Measurements from ENCODE around the gene JAG2. TPM values are rescaled to one million over a fixed set of nuclear protein-coding genes. Genes with fewer than 3 reads are reported as not detected.

JAG2 gene
- total and polyA plus RNA-seq, 3 experiments from 2014 or later: 0.15 to 1.2 (median 0.37) TPM

GRCh38 chr14:105211758-105212089, 43.1 kb upstream of the JAG2 start:
- H3K9me3 ChIP-seq (ENCODE audit: low read length): no peaks in the 10 kb centered on the region
- H3K4me3 Mint-ChIP-seq: no peak overlapping the region
- H3K36me3 ChIP-seq (ENCODE audit: insufficient read depth, low read length): no peaks in the 10 kb centered on the region
- peaks cover 0 to 38% (median 4%) of the 10 kb centered on the region in 3 donors for H3K36me3 Mint-ChIP-seq
- H3K27me3 ChIP-seq (ENCODE audit: insufficient read depth, low read length, poor library complexity, severe bottlenecking): no peaks in the 10 kb centered on the region
- H3K27ac ChIP-seq (ENCODE audit: low read depth, low read length): no peak overlapping the region
- no peaks in the 10 kb centered on the region for H3K9me3 Mint-ChIP-seq
- CTCF ChIA-PET: interaction anchor here (1.1 to 1.4 kb wide), 2 partner anchors 9 to 16 kb away, joined by 3 to 4 read pairs; no protein-coding TSS in a partner anchor
- POLR2A ChIA-PET: no interaction called here
- no peak overlapping the region for H3K4me3 ChIP-seq (ENCODE audit: low read length)
- H3K27ac Mint-ChIP-seq: no peak overlapping the region
- no peaks in the 10 kb centered on the region for H3K27me3 Mint-ChIP-seq
- no peak for DNase-seq
- H3K4me1 ChIP-seq (ENCODE audit: insufficient read depth, low read length): no peaks in the 10 kb centered on the region
- H3K4me1 Mint-ChIP-seq: peaks cover 0 to 3% (median 0%) of the 10 kb centered on the region in 3 donors

DNA sequence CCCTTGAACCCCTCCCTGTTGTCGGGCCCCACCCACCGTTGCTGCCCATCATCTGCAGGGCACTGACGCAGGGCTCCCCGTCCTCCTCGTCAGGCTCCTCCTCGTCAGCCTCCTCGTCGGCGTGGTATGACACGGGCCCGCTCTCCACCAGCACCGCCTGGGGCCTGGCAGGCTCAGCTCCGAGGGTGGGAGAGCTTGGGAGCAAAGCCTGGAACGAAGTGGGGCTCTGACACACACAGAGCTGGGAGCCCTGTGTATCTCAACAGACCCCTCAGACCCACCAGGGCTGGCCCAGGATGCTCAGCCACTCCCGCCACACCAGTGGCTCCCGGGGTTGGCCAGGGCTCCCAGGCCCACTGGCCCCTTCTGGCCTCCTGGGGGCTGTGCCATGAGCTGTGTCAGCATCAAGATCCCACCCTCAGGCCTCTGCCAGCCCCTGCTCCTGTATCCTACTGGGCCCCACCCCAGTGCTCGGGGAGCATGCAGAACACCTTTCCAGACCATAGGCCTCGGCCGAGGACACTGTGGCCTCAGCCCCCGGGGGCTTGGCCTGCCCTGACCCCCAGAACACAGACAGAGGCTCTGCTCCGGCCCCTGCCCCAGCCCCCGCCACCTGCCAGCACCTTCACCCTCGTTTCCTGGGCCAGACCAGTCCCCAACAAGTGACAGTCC, 42.6 kb upstream of the JAG2 start:
- Histone ChIP-seq H3K27me3 (ENCODE audit: insufficient read depth, low read length, poor library complexity, severe bottlenecking) (no peaks in the 10 kb centered on the region), H3K4me3 (ENCODE audit: low read length) (no peak overlapping the region), H3K36me3 (ENCODE audit: insufficient read depth, low read length) (no peaks in the 10 kb centered on the region), H3K4me1 (ENCODE audit: insufficient read depth, low read length) (no peaks in the 10 kb centered on the region), H3K27ac (ENCODE audit: low read depth, low read length) (no peak overlapping the region), H3K9me3 (ENCODE audit: low read length) (no peaks in the 10 kb centered on the region)
- no peaks in the 10 kb centered on the region for H3K27me3 Mint-ChIP-seq
- H3K4me3 Mint-ChIP-seq: no peak overlapping the region
- H3K4me1 Mint-ChIP-seq: peaks cover 0 to 3% (median 0%) of the 10 kb centered on the region in 3 donors
- ChIA-PET CTCF (interaction anchor here (1.1 kb wide), 1 partner anchor 8 kb away, joined by 3 read pairs; no protein-coding TSS in a partner anchor), POLR2A (no interaction called here)
- H3K36me3 Mint-ChIP-seq: peaks cover 0 to 34% (median 4%) of the 10 kb centered on the region in 3 donors
- H3K9me3 Mint-ChIP-seq: no peaks in the 10 kb centered on the region
- no peak for DNase-seq
- no peak overlapping the region for H3K27ac Mint-ChIP-seq

DNA sequence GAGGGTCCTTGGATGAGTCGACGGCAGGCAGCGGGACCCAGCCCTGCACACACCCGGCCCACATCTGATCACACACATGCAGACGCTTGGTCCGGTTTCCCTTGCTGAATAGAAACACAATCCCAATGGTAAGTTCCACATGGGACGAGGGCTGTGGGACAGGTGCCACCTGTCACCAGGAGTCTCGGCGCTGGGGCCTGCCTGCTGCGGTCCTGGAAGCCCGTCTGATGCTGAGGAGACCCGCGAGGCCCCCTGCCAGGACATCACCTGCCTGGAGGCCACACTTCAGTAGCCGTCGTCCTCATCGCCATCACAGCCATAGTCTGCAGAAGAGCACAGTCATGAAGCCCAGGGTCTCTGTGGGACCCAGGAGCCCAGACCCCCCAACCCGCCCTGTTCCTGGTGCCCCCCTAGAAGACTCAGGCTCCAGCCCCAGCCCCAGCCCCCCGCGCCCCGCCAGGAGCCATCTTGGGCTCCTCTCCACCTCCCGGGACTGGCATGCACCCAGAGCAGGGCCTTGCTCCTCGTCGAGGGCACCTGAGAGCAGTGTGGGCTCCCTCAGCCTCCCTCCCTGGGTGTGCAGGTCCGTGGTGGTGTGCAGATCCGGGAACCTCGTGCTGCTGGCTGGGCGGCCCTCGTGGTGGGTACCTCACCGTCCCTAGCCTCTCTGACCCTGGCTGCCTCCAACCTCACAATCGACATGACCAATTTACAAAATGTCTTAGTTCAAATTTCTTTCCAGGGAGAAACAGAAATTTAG, 41.9 kb upstream of the JAG2 start:
- Histone ChIP-seq H3K9me3 (ENCODE audit: low read length) (no peaks in the 10 kb centered on the region), H3K36me3 (ENCODE audit: insufficient read depth, low read length) (no peaks in the 10 kb centered on the region), H3K4me1 (ENCODE audit: insufficient read depth, low read length) (no peaks in the 10 kb centered on the region), H3K27me3 (ENCODE audit: insufficient read depth, low read length, poor library complexity, severe bottlenecking) (no peaks in the 10 kb centered on the region), H3K4me3 (ENCODE audit: low read length) (no peak overlapping the region), H3K27ac (ENCODE audit: low read depth, low read length) (no peak overlapping the region)
- H3K36me3 Mint-ChIP-seq: peaks cover 0 to 28% (median 0%) of the 10 kb centered on the region in 3 donors
- no peak for DNase-seq
- ChIA-PET POLR2A (no interaction called here), CTCF (no interaction called here)
- H3K27me3 Mint-ChIP-seq: no peaks in the 10 kb centered on the region
- H3K27ac Mint-ChIP-seq: peak overlapping the region in 1 of 8 donors; percentile 29
- no peaks in the 10 kb centered on the region for H3K4me1 Mint-ChIP-seq
- no peaks in the 10 kb centered on the region for H3K9me3 Mint-ChIP-seq
- H3K4me3 Mint-ChIP-seq: no peak overlapping the region

DNA sequence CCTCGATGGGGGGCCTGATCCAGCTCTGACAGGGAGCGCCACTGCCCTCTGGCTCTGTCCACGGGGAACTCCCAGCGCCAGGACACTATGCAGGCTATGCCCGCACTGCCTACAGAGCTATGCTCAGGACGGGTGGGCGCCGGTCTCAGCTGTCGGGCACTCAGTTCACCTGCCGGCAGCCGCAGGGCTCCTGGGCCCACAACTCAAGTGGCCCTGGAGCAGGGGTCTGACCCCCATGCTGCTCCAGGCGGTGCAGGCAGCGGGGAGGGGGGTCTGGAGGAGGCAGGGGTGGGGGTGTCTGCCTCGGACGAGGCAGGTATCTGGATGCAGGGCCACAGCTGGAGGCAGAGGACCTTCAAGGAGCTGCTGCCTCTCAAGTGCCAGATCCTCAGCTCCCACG, 41.1 kb upstream of the JAG2 start:
- CTCF ChIA-PET: no interaction called here
- H3K4me3 ChIP-seq (ENCODE audit: low read length): no peak overlapping the region
- H3K27me3 ChIP-seq (ENCODE audit: insufficient read depth, low read length, poor library complexity, severe bottlenecking): no peaks in the 10 kb centered on the region
- H3K4me1 ChIP-seq (ENCODE audit: insufficient read depth, low read length): no peaks in the 10 kb centered on the region
- no peak overlapping the region for H3K4me3 Mint-ChIP-seq
- peaks cover 0 to 23% (median 0%) of the 10 kb centered on the region in 3 donors for H3K36me3 Mint-ChIP-seq
- no peak overlapping the region for H3K27ac ChIP-seq (ENCODE audit: low read depth, low read length)
- H3K27ac Mint-ChIP-seq: no peak overlapping the region
- H3K27me3 Mint-ChIP-seq: no peaks in the 10 kb centered on the region
- H3K36me3 ChIP-seq (ENCODE audit: insufficient read depth, low read length): no peaks in the 10 kb centered on the region
- peaks cover 0 to 4% (median 0%) of the 10 kb centered on the region in 3 donors for H3K4me1 Mint-ChIP-seq
- no peaks in the 10 kb centered on the region for H3K9me3 Mint-ChIP-seq
- POLR2A ChIA-PET: no interaction called here
- no peak for DNase-seq
- no peaks in the 10 kb centered on the region for H3K9me3 ChIP-seq (ENCODE audit: low read length)

DNA sequence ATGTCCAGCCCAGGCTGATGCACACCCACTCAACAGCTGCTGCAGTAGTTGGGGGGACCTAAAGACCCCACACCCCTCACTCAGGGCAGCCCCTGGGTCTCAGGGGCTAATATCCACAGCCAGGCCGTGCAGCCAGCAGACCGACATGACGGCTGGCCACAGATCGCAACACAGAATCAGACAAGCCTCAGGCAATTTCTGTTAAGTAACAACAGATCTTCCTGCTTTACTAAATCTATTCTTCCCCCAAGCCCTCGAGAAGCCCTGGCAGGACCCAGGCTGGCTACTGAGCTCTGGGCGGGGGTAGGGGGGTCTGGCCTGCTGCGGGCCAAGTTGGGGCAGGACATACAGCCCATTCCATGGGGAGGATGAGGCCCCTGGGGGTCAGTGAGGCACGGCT, 40.5 kb upstream of the JAG2 start:
- Histone ChIP-seq H3K9me3 (ENCODE audit: low read length) (no peaks in the 10 kb centered on the region), H3K36me3 (ENCODE audit: insufficient read depth, low read length) (no peaks in the 10 kb centered on the region), H3K4me1 (ENCODE audit: insufficient read depth, low read length) (no peaks in the 10 kb centered on the region), H3K27ac (ENCODE audit: low read depth, low read length) (no peak overlapping the region), H3K27me3 (ENCODE audit: insufficient read depth, low read length, poor library complexity, severe bottlenecking) (no peaks in the 10 kb centered on the region), H3K4me3 (ENCODE audit: low read length) (no peak overlapping the region)
- DNase-seq: no peak
- Mint-ChIP-seq H3K4me1 (peaks cover 0 to 8% (median 0%) of the 10 kb centered on the region in 3 donors), H3K4me3 (no peak overlapping the region), H3K27ac (peak overlapping the region in 1 of 8 donors; percentile 85), H3K27me3 (peaks cover 0 to 4% of the 10 kb centered on the region in 2 donors), H3K36me3 (peaks cover 0 to 23% (median 0%) of the 10 kb centered on the region in 3 donors), H3K9me3 (no peaks in the 10 kb centered on the region)
- ChIA-PET POLR2A (no interaction called here), CTCF (no interaction called here)

- CTCF ChIA-PET: interaction anchor here (2.0 kb wide), 1 partner anchor 143 kb away, joined by 7 read pairs; no protein-coding TSS in a partner anchor
- Histone ChIP-seq H3K27me3 (ENCODE audit: insufficient read depth, low read length, poor library complexity, severe bottlenecking) (no peaks in the 10 kb centered on the region), H3K9me3 (ENCODE audit: low read length) (no peaks in the 10 kb centered on the region), H3K36me3 (ENCODE audit: insufficient read depth, low read length) (no peaks in the 10 kb centered on the region), H3K27ac (ENCODE audit: low read depth, low read length) (no peak overlapping the region), H3K4me1 (ENCODE audit: insufficient read depth, low read length) (no peaks in the 10 kb centered on the region), H3K4me3 (ENCODE audit: low read length) (no peak overlapping the region)
- peaks cover 0 to 8% (median 0%) of the 10 kb centered on the region in 3 donors for H3K4me1 Mint-ChIP-seq
- H3K9me3 Mint-ChIP-seq: no peaks in the 10 kb centered on the region
- no peak for DNase-seq
- no peak overlapping the region for H3K4me3 Mint-ChIP-seq
- H3K36me3 Mint-ChIP-seq: peaks cover 0 to 23% (median 0%) of the 10 kb centered on the region in 3 donors
- POLR2A ChIA-PET: no interaction called here
- H3K27ac Mint-ChIP-seq: peak overlapping the region in 1 of 8 donors; percentile 74
- H3K27me3 Mint-ChIP-seq: peaks cover 0 to 4% of the 10 kb centered on the region in 2 donors
These were observed 40.1 kb upstream of the JAG2 start for GRCh38 chr14:105208738-105209075.

DNA sequence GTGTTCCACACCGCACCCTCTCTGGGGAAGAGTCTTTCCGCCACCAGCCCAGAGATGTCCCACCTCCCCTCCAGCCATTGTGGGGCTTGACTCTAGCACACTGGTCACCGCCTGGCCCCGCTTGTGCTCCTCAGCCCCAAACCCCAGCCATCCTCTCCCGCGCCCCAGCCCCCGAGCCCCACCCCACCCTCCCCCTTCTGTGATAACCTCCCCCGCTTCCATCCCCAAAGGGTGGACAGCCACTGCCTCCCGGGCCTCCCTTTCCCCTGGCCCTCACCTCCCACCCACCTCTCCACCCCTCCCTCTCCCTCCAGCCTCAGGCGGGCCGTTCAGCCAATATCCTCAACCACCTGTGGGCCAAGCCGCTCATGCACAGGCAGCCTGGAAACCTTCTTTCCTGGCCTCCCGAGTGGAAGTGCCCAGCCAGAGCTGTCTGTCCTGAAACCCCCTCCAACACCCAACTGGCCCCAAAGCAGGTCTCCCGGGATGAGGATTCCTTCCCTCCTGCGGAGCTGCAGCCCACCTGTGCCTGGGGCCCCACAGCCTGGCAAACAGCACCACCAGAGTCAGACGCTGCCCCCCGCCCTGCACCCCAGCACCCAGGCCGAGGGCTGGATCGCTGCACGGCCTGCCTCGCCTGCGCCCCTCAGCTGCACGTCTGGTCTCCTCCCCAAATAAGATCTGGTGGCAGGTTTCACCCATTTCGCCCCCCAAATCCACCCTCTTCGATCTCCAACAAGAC, 39.6 kb upstream of the JAG2 start:
- DNase-seq: no peak
- Mint-ChIP-seq H3K9me3 (no peaks in the 10 kb centered on the region), H3K4me1 (peaks cover 0 to 8% (median 0%) of the 10 kb centered on the region in 3 donors), H3K4me3 (no peak overlapping the region), H3K27me3 (peaks cover 0 to 4% of the 10 kb centered on the region in 2 donors), H3K36me3 (peaks cover 0 to 20% (median 0%) of the 10 kb centered on the region in 3 donors), H3K27ac (peak overlapping the region in 1 of 8 donors; percentile 74)
- no peaks in the 10 kb centered on the region for H3K27me3 ChIP-seq (ENCODE audit: insufficient read depth, low read length, poor library complexity, severe bottlenecking)
- no peaks in the 10 kb centered on the region for H3K36me3 ChIP-seq (ENCODE audit: insufficient read depth, low read length)
- H3K27ac ChIP-seq (ENCODE audit: low read depth, low read length): no peak overlapping the region
- ChIA-PET POLR2A (no interaction called here), CTCF (interaction anchor here (2.0 kb wide), 1 partner anchor 144 kb away, joined by 7 read pairs; no protein-coding TSS in a partner anchor)
- no peak overlapping the region for H3K4me3 ChIP-seq (ENCODE audit: low read length)
- no peaks in the 10 kb centered on the region for H3K9me3 ChIP-seq (ENCODE audit: low read length)
- peaks cover 1% of the 10 kb centered on the region for H3K4me1 ChIP-seq (ENCODE audit: insufficient read depth, low read length)
